Erythroblast (primary cell): Measurements from ENCODE around the gene ANKRD33B.
"Not testable (repeated sequence)": the region's sequence is repeated elsewhere in the genome, so short reads cannot be mapped to it uniquely, and the experiment has no call there.

Source experiments
- DNase-seq, 2 experiments: peaks; one replicate each; lab custom pipeline; 2025; lab: John Stamatoyannopoulos, UW
- GATA1 ChIP-seq: IDR thresholded peaks from 2 replicates; pipeline ENCODE4 v1.6.1; 2011; ENCODE audit warnings: low read depth, mild to moderate bottlenecking, control low read depth, low read length, moderate library complexity
- POLR2A ChIP-seq: IDR thresholded peaks from 2 replicates; pipeline ENCODE4 v1.6.1; 2011; ENCODE audit warnings: mild to moderate bottlenecking, low read length

ANKRD33B gene

GRCh38 chr5:10663489-10664179, 99.8 kb downstream of the ANKRD33B start:
- DNase-seq = no peak
- TF ChIP-seq GATA1 = no peak
- TF ChIP-seq POLR2A = no peak

GRCh38 chr5:10664180-10664769, 100.4 kb downstream of the ANKRD33B start:
- not testable (repeated sequence) for DNase-seq

- no peak for DNase-seq
- no peak for TF ChIP-seq GATA1
- TF ChIP-seq POLR2A = no peak
These were observed 101.9 kb downstream of the ANKRD33B start for GRCh38 chr5:10665799-10666198.

- TF ChIP-seq GATA1 = no peak
- no peak for TF ChIP-seq POLR2A
- DNase-seq = no peak
These were observed 102.8 kb downstream of the ANKRD33B start for GRCh38 chr5:10666531-10667299.

- TF ChIP-seq GATA1 = no peak
- no peak for TF ChIP-seq POLR2A
- DNase-seq = no peak
These were observed 103.7 kb downstream of the ANKRD33B start for GRCh38 chr5:10667431-10668057.

GRCh38 chr5:10668697-10669096, 104.8 kb downstream of the ANKRD33B start:
- no peak for TF ChIP-seq POLR2A
- no peak for TF ChIP-seq GATA1
- no peak for DNase-seq

GRCh38 chr5:10669983-10670382, 106.1 kb downstream of the ANKRD33B start:
- TF ChIP-seq GATA1 = no peak
- no peak for TF ChIP-seq POLR2A
- no peak for DNase-seq

- no peak for DNase-seq
- TF ChIP-seq POLR2A (no peak), GATA1 (no peak)
These were observed 107.5 kb downstream of the ANKRD33B start for GRCh38 chr5:10671041-10672008.

- DNase-seq = no peak
- TF ChIP-seq POLR2A (no peak), GATA1 (no peak)
These were observed 108.5 kb downstream of the ANKRD33B start for GRCh38 chr5:10672146-10673016.

- no peak for DNase-seq
- TF ChIP-seq GATA1 (no peak), POLR2A (no peak)
These were observed 109.1 kb downstream of the ANKRD33B start for GRCh38 chr5:10673017-10673389.

GRCh38 chr5:10673407-10673806, 109.5 kb downstream of the ANKRD33B start:
- TF ChIP-seq GATA1 (no peak), POLR2A (no peak)
- no peak for DNase-seq

- TF ChIP-seq POLR2A (no peak), GATA1 (no peak)
- DNase-seq = no peak
These were observed 110.2 kb downstream of the ANKRD33B start for GRCh38 chr5:10674096-10674495.

GRCh38 chr5:10674582-10674981, 110.7 kb downstream of the ANKRD33B start:
- no peak for DNase-seq
- no peak for TF ChIP-seq POLR2A
- no peak for TF ChIP-seq GATA1
